Measurements from ENCODE around the gene RGS13. TPM values are rescaled to one million over a fixed set of nuclear protein-coding genes. Genes with fewer than 3 reads are reported as not detected.
"Not testable (repeated sequence)": the region's sequence is repeated elsewhere in the genome, so short reads cannot be mapped to it uniquely, and the experiment has no call there.

RGS13 gene
- total RNA-seq, 1 donor from 2014 or later: 0.27 TPM

DNA sequence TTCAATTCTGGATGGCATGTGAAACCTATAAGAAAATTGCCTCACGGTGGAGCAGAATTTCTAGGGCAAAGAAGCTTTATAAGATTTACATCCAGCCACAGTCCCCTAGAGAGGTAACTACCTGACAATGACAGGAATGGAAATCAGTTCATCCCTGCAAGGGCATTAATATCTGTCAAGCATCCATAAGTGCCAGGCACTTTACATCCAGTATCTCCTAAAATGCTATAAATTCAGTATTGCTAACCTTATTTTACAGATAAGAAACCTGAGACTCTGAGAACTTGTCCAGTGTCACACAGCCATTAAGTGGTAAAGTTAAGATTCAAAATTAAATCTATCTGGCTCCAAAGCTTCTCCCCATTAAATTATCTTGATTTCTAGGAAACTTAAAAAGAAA lies 22.3 kb downstream of the RGS13 start:
- DNase-seq (ENCODE audit: low spot score): no peak

DNA sequence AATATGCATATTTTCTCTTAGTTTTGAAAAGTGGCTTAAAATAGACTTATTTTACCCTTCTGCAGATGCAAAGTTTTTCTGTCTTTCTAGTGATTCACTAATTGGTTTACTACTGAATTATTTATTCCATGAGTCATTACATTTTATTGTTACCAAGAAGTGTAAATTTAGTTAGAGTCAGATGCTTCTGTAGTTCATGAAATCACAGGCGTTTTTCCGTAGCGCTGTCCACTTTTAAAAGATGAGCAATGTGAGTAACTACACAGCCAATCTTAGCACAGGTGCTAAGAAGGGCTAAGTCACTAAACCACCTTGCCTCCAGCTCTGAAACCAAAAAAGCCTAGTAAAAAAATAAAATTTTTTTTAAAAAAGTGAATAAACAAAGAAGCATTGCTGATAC lies 24.7 kb downstream of the RGS13 start:
- DNase-seq (ENCODE audit: low spot score): no peak
- intact Hi-C loops (cut with DNase I): no loop called here

More for the DNA sequence above, 22.3 kb downstream of the RGS13 start:
- intact Hi-C loops (cut with DNase I): no loop called here

DNA sequence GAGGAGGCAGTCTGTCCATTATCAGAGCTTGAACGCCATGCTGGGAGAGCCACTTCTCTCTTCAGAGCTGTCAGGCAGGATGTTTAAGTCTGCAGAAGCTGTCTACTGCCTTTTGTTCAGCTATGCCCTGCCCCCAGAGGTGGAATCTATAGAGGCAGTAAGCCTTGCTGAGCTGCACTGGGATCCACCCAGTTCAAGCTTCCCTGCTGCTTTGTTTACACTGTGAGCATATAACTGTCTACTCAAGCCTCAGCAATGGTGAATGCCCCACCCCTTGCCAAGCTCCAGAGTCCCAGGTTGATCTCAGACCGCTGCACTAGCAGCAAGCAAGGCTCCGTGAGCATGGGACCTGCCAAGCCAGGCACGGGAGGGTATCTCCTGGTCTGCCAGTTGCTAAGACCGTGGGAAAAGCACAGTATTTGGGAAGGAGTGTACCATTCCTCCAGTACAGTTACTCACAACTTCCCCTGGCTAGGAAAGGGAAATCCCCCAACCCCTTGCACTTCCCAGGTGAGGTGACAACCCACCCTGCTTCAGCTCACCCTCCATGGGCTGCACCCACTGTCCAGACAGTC lies 32.5 kb downstream of the RGS13 start:
- intact Hi-C loops (cut with DNase I): no loop called here
- DNase-seq (ENCODE audit: low spot score): no peak

DNA sequence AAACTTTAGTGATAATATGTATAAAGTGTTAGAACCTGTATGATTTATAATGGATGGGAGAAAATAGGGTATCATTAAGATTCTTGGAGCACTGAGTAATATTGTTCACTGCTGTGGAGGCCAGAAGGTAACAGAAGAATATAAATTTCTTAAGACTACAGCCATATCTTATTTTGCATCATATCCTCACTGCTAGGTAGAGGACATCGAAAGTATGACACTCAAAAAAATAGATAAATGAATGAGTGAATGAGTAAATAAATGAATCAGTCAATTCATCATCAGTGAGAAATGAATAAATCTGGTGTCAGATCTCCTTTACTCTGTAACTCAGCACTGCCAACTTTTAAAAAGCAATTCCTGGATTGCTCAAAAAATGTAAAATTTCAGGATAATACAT lies 33.2 kb downstream of the RGS13 start:
- intact Hi-C loops (cut with DNase I): no loop called here
- no peak for DNase-seq (ENCODE audit: low spot score)

DNA sequence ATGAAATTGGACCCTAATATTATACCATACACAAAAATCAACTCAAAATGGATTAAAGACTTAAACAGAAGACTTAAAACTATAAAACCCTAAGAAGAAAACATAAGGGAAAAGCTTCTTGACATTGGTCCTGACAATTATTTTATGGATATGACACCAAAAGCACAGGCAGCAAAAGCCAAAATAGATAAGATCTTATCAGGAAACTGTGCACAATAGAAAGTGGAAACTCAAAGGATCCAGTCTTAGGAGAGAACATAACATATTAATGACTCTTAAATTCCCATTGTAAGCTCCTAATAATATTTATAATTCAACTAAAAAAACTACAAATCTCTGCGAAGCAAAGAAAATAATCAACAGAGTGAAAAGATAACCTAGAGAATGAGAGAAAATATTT lies 39.8 kb downstream of the RGS13 start:
- intact Hi-C loops (cut with DNase I): no loop called here
- no peak for DNase-seq (ENCODE audit: low spot score)

DNA sequence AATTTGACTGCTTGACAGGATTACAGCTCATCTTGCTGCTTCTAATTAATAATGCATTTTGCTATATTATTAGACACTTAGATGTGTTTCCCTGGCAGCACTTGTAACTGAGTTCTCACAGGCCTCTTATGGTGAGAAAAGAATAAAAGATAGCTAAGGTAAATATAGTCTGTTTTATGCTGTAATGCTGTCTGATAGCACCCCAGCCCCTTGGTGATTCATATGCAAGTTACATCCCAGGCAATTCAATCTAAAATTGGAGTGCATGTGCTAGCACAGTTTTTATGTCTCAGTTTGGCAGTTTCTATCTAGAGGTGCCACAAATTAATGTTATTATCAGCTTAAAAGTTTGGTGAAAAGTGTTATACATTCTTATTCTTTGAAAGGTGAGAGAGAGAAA lies 42.2 kb downstream of the RGS13 start:
- intact Hi-C loops (cut with DNase I): no loop called here
- no peak for DNase-seq (ENCODE audit: low spot score)

DNA sequence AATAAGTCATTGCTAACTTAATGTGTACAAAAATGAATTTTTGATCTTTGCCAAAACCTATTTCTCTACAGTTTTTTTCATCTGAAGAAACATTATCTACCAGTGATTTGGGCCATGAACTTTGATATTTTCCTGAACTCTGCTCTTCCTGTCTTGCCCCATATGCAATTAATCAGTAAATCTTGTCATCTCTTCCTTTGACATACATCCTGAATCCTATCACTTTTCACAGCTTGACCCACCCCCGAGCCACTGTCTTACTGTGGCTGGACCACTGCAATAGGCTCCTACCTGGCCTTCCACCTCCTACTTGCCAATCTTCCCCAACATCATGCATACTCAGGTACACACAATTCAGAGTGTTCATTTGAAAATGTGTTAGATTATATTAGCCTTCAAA lies 46.4 kb downstream of the RGS13 start:
- intact Hi-C loops (cut with DNase I): no loop called here
- no peak for DNase-seq (ENCODE audit: low spot score)

DNA sequence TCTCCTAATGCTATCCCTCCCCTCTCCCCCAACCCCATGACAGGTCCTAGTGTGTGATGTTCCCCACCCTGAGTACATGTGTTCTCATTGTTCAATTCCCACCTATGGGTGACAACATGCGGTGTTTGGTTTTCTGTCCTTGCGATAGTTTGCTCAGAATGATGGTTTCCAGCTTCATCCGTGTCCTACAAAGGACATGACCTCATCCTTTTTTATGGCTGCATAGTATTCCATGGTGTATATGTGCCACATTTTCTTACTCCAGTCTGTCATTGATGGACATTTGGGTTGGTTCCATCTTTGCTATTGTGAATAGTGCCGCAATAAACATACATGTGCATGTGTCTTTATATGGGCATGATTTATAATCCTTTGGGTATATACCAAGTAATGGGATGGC lies 47.1 kb downstream of the RGS13 start:
- DNase-seq (ENCODE audit: low spot score); intact Hi-C loops (cut with DNase I): not testable (repeated sequence)

DNA sequence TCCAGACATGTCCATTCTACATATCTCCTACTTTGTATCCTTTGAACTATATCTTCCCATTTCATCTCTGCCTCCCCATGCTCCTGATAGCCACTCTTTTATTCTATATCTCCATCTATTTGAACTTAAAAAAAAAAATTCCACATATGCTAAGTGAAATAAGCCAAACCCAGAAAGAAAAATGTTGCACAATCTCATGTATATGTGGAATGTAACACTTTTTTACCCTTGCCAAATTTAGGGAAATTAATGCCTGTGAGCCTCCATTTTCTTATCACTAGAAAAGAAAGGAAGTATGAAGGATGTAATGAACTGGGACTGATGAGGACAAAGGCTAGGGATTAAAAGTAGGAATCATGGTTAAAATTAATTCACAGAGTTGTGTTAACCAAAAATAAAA lies 53.5 kb downstream of the RGS13 start:
- no peak for DNase-seq (ENCODE audit: low spot score)
- intact Hi-C loops (cut with DNase I): no loop called here

DNA sequence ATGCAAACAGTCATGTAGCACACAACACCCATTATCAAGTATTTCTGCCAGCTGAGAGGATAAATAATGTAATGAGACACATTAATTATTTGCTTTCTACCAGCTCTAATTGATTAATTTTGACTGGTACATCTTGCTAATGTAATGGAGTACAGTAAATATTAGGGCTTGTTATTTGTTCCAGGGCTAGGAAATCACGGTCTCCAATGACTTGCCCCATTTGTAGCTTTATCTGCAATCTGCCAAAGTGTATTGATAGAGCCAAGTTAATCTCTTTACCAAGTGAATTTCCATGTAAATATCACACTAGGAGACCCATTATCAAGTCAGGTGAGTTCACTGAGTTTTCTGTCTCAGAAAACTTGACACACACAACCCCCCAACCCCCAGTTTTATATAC lies 55.1 kb downstream of the RGS13 start:
- intact Hi-C loops (cut with DNase I): no loop called here
- DNase-seq (ENCODE audit: low spot score): no peak

DNA sequence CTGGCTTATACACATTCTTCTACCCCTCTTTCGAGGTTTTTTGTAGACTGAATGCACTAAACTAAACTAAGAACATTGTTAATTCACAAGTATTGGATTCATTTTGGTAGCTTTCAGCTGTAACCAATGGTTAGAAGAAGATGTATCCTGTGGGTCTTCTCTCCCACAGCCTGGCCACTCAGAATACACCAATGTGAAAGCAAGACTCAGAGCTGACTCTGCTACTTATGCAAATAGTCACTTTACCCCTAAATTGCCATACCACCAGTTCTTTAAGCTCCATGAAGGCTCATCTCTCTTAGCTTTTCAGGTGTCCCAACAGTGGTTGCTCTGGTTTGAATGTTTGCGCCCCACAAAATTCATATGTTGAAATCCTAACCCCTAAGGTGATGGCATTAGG lies 60.1 kb downstream of the RGS13 start:
- intact Hi-C loops (cut with DNase I): no loop called here
- DNase-seq (ENCODE audit: low spot score): no peak

DNA sequence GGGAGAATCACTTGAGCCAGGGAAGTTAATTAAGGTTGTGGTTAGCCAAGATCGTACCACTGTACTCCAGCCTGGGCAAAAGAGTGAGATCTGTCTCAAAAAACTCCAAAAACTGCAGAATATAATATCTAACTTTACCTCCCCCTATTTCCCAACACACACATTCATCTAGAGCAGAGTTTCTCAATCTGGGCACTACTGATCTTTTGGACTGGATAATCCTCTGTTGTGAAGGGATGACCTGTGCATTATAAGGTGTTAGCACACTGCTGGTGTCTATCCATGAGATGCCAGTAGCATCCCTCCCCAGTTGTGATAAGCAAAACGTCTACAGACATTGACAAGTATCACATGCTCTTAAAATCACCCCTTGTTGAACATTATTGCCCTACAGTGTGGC lies 61.8 kb downstream of the RGS13 start:
- intact Hi-C loops (cut with DNase I): no loop called here
- DNase-seq (ENCODE audit: low spot score): no peak

DNA sequence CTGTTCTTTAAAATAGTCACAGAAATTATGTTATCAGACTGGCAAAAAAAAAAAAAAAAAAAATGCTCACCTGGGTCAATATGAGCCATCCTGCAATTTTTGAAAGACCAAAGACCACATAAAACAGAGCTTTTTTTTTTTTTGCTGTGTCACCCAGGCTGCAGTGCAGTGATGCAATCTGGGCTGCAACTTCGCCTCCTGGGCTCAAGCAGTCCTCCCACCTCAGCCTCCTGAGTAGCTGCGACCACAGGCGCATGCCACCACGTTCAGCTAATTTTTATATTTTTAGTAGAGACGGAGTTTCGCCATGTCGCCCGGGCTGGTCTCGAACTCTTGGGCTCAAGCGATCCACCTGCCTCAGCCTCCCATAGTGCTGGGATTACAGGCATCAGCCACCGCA lies 62.8 kb downstream of the RGS13 start:
- no peak for DNase-seq (ENCODE audit: low spot score)
- intact Hi-C loops (cut with DNase I): no loop called here

DNA sequence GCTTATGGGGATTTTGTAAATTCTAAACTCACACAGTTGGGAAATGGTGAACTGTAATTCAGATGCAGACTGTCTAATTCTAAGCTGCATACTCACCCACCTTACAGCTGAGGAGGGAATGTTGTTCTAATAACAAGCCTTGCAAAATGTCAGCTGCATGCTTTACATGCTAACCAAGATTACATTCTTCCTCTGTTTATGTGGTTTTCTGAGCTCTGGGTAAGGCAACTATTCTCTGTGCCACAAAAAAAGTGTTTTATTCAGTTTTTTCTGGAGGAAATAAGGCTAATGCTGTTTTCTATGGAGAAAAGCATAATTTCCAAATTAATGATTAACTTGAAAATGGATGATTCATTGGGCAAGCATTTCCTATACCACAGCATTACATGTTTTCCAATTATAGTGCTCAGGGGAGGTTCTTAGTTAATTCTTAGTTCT lies 64.9 kb downstream of the RGS13 start:
- intact Hi-C loops (cut with DNase I): no loop called here
- no peak for DNase-seq (ENCODE audit: low spot score)

DNA sequence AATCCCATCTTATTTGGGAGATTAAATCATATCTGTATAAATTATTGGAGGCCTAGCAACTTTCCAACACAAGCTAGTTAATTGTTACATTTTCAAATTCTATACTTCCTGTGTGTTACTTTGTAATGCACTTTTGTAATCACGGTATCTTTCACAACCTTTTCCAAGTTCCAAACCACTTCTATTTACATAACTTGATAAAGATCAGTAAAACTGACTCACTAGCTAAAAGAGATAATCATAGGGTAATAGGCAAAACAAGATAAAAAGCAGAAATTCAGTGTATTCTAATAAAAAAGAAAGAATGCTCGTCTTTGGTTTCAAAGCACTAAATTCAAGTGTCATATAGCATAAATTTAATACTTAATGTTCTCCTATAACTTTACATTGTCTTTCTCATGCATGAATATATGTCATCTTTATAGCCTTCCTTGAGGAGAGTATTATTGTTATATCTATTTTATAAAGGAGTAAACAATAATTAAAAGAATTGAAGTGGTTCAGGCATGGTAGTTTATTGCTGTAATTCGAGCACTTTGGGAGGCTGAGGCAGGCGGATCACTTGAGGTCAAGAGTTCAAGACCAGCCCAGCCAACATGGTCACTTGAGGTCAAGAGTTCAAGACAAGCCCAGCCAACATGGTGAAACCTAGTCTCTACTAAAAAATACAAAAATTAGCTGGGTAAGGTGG lies 66.4 kb downstream of the RGS13 start:
- no peak for DNase-seq (ENCODE audit: low spot score)
- intact Hi-C loops (cut with DNase I): no loop called here

DNA sequence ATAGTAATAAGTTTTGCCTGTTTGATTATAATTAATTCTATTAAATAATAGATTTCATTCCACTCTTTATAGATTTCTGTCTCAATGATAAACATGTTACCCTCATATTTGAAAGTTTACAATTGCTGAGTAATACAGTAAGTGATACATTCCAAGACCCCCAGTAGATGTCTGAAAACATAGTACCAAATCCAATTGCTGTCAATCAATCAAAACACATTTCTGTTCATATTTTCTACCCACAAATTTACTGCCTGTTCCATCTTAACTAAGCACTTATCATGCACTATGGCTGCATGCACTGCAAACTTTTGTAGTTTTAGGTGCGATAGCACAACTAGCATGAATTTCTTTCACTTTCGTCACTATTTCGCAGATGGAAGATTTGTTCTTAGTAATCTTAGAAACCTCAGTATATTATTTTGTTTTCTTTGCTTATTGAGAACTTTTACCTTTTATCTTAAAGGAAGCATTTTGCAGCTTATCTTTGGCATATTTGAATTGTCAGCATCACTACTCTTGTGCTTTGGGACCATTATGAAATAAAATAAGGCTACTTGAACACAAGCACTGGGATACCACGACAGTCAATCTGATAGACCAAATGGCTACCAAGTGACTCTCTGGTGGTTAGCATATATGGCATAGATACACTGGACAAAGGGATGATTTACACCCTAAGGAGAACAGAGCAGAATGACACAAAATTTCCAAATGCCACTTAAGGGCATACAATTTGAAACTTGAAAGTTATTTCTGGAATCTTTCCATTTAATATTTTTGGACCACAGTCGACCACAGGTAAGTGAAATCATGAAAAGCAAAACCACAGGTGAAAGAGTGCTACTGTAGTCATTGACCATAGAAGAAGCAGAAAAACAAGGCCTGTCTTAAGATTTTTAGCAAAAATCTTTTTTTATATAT lies 67.6 kb downstream of the RGS13 start:
- intact Hi-C loops (cut with DNase I): no loop called here
- DNase-seq (ENCODE audit: low spot score): no peak

DNA sequence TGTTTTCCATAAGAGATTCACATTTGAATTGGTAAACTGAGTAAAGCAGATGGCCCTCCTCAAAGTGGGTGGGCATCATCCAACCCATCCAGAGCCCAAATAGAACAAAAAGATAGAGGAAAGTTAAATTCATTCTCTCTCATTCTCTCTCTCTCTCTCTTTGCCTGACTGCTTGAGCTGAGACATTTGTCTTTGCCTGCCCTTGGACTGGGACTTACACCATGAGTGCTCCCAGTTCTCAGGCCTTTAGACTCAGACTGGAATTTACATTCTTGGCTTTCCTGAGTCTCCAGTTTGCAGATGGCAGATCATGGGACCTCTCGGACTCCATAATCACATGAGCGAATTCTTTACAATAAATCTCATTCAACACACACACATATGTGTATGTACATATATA lies 69.6 kb downstream of the RGS13 start:
- intact Hi-C loops (cut with DNase I): no loop called here
- no peak for DNase-seq (ENCODE audit: low spot score)

DNA sequence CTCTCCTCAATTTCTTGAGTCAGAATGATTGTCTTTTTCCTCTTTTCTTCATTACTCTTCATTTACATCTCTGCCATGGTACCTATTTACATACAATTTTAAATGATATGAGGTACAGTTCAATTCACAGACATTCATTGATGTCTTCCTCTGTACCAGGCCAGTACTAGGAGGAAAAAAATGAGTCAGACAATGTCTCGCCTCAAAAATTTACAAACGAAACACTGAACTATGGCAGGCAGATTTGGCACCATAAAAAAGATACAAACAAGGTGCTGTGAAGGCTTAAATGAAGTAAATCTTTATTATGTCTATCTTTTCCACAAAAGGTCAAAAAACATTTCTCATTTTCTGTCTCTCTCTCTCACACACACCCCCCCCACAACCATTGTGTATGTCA lies 71.0 kb downstream of the RGS13 start:
- DNase-seq (ENCODE audit: low spot score): no peak
- intact Hi-C loops (cut with DNase I): no loop called here

DNA sequence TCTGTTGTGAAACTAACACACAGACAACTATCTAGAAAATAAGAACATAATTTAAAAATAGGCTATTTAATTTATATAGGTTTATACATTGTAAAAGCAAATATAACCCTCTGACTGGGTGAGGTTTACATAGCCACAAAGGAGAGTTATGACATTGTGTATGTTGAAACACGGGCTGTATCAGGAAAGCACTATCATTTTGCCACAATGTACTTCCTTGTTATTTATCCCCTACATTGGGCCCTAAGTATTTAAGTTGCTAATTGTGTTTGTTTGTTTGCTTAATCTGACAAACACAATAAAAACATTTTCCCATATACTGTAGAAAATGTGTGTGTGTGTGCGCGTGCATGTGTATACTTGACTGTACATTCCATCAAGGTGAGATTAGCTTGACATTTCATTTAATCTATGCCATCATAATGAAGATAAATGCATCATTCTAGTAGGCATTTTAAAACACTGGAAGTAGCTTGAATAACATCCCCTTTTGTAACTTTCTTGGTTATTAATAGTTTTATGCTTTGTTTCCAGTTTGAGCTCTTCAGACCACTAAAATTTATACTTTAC lies 72.1 kb downstream of the RGS13 start:
- DNase-seq (ENCODE audit: low spot score): no peak
- intact Hi-C loops (cut with DNase I): no loop called here

DNA sequence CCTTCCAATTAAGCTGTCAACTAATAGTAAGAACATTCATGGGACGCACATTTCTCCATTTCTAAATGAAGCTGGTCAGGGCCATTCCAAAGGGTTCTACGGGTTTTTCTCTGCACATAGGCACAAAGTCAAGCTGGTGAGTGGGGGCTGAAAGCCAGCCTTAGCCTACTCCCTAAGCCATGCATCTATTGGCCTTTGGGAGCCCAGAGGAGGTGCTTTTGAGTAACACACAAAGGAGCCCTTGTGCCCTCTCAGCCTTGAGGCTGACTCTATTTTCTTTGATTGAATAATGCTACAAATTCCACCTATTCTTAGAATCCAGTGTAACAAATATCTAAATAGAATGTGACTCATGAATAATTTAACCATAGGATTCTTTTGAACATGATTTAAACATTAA lies 73.6 kb downstream of the RGS13 start:
- no peak for DNase-seq (ENCODE audit: low spot score)
- intact Hi-C loops (cut with DNase I): no loop called here

Data from cardiac septum (tissue), 1 donor.